ENCODE measurements around the gene TNFRSF1B.

The TNFRSF1B gene

DNA sequence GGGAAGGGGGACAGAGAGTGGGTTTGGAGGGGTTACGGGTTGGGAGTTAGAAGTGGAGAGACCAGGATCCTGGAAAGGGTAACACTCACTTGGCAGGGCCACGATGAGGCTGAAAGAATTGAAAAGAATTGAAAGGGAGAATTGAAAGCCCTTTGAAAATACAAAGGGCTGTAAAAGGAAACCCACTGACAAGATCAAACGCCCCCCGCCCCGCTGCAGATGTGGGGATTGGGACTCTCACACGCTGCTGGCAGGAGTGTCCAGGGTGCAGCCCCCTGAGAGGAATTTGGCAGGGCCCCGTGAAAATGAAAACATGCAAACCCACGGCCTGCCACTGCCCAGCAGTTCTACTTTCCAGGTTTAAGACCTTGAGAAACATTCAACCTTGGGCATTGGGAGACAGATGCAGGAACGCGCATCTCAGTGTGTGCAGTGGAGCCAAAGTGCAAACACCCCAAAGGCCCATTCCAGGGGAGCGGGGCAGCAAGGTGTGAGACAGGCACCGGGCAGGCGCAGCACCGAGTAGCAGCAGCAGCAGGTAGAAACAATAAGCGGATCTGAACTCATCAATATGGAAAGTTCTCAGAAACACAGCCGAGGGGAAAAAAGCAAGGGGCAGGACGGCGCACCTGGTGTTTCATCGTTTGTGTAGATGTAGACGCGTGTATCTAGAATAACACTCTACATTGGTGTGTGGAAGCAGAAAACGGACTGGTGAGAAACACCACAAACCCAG, 8.3 kb upstream of the TNFRSF1B start:
- no peak for DNase-seq

DNA sequence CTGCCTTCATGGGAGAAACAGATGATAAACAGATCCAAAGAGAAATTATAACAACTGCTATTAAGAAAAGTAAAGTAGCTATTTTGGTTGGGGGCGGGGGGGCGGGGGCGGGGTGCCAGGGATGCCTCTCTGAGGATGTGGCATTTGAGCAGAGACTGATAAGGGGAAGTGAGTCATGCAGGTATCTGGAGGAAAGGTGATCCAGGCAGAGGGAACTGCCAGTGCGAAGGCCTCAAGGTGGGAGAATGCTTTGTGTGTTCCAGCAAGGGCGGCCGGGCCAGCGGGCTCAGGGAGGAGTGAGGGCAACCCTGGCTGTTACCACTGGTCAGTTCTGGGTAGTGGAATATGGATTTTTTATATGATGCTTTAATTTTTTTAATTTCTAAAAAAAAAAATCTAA, 7.0 kb upstream of the TNFRSF1B start:
- DNase-seq: no peak

DNA sequence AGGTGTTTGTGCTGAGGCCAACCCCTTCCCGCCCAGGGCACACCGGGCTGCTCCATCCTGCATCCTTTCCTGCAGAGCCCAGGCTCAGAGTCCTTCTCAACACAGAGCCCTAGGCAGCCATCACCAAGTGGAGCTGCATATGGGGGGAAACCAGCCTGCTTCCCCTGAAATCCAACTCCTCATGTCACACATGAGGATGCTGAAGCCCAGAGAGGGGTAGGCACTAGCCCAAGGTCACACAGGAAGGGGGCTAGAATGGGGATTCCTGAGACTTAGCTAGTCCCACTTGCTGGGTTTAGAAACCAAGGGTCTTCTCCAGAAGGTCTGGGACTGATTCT, 5.5 kb upstream of the TNFRSF1B start:
- DNase-seq: no peak

DNA sequence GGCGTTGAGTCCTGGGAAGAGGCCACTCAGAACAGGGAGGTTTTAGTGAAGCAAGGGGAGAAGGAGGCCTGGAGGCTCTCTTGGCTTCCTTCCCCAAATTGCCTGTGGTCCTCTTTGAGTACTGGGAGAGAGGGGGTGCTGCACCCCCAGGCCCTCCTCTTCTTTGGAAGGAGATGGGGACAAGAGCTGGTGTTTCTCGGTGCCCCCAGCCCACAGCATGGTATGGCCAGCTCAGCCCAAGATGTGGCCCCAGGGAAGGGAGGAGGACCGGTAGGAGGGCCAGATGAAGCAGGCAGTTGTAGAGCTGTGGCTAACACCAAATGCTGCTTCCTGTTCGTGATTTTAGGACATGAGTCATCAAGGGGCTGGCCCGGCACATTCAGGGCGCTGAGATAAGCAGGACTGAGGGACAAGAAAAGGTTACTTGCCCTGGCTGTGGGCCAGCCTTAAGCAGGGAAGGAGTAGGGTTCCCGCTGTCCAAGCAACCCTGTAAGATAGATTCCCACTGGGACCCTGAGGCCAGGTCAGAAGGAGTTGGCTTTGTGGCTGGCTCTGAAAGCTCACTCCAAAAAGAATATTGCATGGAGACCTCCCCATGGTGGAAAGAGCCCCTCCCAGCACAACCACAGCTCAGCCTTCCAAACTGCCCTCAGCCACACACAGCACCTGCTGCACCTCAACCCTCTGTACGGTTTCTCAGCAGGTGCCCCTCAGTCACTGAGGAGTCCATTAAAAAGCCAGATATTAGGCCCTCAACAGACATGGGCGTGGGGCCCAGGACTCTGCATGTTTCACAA, 4.9 kb upstream of the TNFRSF1B start:
- no peak for DNase-seq

GRCh38 chr1:12162459-12163137, 4.2 kb upstream of the TNFRSF1B start:
- DNase-seq: no peak

GRCh38 chr1:12163210-12163609, 3.6 kb upstream of the TNFRSF1B start:
- no peak for DNase-seq

GRCh38 chr1:12164210-12164609, 2.6 kb upstream of the TNFRSF1B start:
- DNase-seq: no peak

DNA sequence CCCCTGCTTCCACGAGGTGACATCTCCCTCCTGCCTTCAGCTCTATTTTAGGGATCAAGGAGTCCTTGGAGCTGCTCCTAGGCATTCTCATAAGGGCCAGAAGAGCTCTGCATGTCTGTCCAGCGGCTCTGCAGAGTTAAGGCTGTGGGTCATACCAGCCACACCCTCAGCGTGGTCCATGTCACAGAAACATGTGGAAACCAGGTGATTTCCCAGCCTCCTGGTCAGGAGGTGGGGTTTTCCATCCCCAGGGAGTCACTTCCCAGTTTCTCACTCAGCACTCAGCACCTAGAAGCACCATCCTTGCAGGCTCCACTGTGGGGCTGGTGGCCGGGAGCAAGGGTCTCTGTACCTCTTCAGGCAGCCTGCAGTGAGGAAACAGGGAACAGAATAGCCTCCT, 1.4 kb upstream of the TNFRSF1B start:
- DNase-seq: no peak

GRCh38 chr1:12167493-12168429, 970 bp downstream of the TNFRSF1B start:
- DNase-seq: no peak

DNA sequence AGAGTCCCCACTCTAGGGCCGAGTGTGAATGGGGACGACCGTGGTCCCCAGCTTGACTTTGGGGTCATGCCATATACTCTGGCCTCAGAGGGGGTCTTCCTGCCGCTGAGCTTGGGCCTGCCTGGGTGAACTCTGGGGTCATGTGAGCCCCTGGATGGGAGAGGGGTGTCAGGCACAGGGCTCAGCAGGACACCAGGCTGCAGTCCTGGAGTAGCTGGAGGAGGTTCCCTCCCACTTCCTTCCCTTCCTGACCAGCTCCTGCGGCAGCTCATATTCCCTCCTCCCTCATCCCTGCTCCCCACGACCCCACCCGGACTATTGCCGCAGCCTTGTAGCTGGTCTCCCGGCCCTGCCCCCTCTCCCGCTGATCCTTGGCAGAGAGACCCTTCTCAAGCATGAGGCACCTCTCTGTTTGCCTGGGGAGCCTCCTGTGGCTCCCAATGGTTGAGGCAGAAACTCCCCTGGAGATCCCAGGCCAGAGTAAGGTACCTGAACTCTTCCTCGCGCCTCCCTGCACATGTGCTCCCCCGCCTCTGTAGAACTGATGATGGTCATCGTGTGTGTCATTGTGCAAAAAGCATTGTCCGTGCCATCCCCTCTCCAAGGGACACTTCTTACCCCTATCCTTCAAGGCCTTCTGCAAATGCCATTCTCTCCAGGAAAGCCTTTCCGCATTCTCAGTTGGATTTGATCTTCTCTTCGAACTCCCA, 1.8 kb downstream of the TNFRSF1B start:
- no peak for DNase-seq

DNA sequence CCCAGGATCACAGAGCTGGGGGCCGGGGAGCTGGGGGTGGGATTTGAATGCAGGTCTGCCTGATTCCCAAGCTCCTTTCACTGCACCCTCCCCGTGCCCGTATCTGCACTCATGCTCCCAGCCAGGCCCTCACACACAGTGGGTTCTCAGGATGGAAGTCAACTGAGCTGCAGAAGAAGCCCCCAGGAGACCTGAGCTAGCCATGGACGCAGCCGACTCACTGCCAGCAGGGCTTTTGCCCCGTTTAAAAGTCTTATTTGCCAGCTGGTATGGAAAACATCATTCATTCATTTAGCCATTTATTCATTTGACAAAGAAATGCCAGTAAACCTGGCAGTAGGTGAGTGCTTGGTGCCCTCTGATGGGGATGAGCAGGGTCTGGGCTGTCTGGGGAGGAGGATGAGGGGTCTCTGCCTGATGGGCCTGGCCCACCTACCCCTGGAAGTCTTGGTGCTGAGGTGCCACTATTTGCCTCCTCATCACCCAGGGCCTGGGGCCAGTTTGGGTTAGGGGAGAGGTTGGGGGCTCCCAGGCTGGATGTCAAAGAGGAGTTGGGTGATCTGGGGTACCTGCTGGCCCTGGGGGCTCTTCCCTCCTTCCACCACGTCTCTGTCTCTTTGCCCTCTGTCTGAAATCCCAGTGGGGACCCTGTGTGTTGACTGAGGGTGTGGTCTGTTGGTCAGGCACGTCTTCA, 2.8 kb downstream of the TNFRSF1B start:
- DNase-seq: no peak

- no peak for DNase-seq
Observed at GRCh38 chr1:12170263-12170671, 3.5 kb downstream of the TNFRSF1B start.

DNA sequence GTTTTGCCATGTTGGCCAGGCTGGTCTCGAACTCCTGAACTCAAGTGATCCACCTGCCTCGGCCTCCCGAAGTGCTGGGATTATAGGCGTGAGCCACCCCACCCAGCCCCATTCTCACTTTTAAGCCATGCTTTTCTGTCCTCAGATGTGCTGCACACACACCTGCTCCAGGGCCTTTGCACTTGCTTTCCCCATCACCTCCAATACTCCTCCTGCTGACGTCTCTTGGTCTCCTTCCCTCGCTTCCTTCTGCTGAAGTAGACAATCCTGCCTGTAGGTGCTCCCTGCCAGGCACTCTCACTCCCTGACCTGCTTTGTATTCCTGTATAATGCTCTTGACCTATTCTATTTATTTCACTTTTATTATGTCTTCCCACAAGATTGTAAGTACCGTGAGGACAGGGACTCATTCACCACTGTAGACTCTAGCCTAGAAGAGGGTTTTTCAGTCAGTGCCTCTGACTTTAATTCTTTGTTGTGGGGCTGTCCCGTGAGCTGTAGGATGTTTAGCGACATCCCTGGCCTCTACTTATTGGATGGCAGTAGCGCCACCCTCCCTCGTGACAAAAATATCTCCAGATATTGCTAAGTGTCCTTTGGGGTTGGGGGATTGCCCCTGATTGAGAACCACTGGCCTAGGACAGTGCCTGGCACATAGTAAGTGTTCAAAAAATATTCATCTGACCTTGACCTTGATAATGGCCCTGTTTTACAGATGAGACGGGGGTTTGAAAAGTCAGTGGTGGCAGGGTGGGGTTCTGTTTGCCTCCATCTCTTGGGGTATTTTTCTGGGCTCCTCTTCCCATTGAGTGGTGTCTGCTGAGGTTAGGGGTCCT, 4.6 kb downstream of the TNFRSF1B start:
- no peak for DNase-seq

DNA sequence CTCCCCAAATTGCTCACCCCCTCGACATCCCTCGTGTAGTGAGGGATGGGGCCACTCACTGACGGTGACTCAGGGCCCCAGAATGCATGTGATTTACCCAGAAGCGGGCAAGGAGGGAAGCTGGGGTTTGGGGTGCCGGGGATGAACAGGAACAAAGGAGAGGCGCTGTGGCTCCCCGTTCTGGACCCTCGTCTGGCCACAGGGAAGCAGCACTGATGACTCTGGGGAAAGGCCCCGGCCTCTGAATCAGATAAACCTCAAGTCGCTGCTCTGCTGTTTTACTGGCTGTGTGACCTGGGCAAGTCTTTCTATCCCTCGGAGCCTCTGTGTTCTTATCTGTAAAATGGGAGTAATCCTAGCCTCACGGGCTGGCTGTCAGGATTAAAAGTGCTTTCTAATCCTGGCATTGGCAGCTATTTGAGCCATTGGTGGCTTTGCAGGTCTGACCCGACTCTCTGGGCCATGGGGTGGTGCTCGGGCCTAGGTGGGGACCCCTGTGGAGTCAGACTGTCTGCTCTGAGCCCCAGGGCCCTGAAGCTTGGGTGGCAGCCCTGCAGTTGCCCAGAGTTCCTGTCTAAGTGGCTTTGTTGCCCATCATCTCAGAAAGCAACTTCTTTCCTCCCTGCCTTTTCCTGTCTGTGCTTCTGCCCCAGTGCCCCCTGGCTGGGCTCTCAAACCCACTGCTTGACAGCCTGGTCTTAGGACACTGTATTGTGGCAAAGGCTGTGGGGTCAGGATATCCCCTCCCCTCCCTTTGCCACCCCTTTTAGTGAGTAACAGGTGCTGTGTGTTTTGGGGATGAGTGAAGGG, 5.5 kb downstream of the TNFRSF1B start:
- DNase-seq: no peak

DNA sequence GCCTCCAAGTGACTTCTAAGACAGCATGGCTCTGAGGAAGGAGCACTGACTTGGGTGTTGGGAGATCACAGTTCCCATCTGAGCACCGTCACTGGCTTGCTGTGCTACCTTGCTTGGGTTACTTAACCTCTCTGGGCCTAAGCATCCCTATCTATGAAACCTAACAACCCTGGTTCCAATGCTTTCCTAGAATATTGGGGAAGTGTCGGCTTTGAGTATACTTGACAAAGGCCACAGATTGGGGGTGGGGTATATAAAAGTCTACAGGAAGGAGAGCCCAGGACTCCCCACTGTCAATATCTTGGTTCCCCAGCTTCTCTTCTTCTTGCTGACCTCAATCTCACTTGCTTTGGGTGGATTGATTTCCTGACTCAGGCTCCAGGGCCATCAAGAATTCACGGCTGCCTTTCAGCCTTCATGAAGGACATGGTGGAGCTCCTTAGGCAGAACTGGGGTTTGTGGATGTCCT, 6.3 kb downstream of the TNFRSF1B start:
- DNase-seq: no peak

- no peak for DNase-seq
Observed at GRCh38 chr1:12173631-12174121, 6.9 kb downstream of the TNFRSF1B start.

GRCh38 chr1:12174924-12175810, 8.4 kb downstream of the TNFRSF1B start:
- DNase-seq: no peak

Data from NCI-H526 treated with DMSO at 0.1 percent for 48 hours (cell line).